Ovary (tissue), 9 donors: Measurements from ENCODE around the gene F5. TPM values are rescaled to one million over a fixed set of nuclear protein-coding genes. Genes with fewer than 3 reads are reported as not detected.

Source experiments
- DNase-seq, 5 donors: peaks; one replicate each; pipeline ENCODE4 v3.0.0-alpha.2; 2019 to 2020
- H3K27ac ChIP-seq, 2 donors: fragments of 200-600 bp; one replicate each; pipeline versions ENCODE4 v1.5.1 to v1.8.0; 2019 to 2022
- H3K27me3 ChIP-seq: fragments of 200-600 bp; one replicate; pipeline ENCODE4 v1.8.0; 2022
- H3K36me3 ChIP-seq: fragments of 200-600 bp; sonication (generic); one replicate; pipeline ENCODE4 v1.5.1; 2019
- H3K4me1 ChIP-seq: one replicate; pipeline ENCODE4 v1.8.1; 2013; ENCODE audit warnings: mild to moderate bottlenecking, moderate library complexity; ENCODE audit not compliant: insufficient read depth
- H3K4me3 ChIP-seq: fragments of 200-600 bp; sonication (generic); one replicate; pipeline ENCODE4 v1.5.1; 2017
- H3K9me3 ChIP-seq, 2 donors: fragments of 200-600 bp in 1 of 2; sonication (generic) in 1 of 2; one replicate each; pipeline versions ENCODE4 v1.5.1 to v1.8.1; 2013 to 2019; ENCODE audit warnings: mild to moderate bottlenecking in 1 of 2, moderate library complexity in 1 of 2
- CTCF ChIP-seq, 3 donors: fragments of 450-650 bp in 2 of 3; fragments of 200-600 bp in 1 of 3; IDR thresholded peaks; one replicate each; pipeline versions ENCODE4 v1.5.1 to v1.8.0; 2016 to 2022; ENCODE audit warnings: antibody characterized with exemption in 3 of 3, mild to moderate bottlenecking in 1 of 3
- EP300 ChIP-seq: sonication (generic); formaldehyde crosslinking; IDR thresholded peaks from one replicate; pipeline ENCODE4 v1.6.1; 2017; ENCODE audit warnings: antibody characterized with exemption
- POLR2A ChIP-seq: fragments of 450-650 bp; IDR thresholded peaks from one replicate; pipeline ENCODE4 v1.6.1; 2017; ENCODE audit warnings: antibody characterized with exemption, mild to moderate bottlenecking, moderate library complexity
- WGBS, 3 donors: extraction: QIAGEN DNeasy Blood & Tissue Kit in 1 of 3; methylation state at CpG; one replicate each; pipeline versions ENCODE4 v1.1.5 to v1.1.7; 2013 to 2017; 5-methylcytosine and 5-hydroxymethylcytosine counted together
- intact Hi-C, 4 donors: fragments of 100-400 bp; cut with DNase I; formaldehyde crosslinking; loops; one replicate each; pipeline versions ENCODE4 v1.11.0 to v1.15.1; 2022 to 2023
- polyA plus RNA-seq, 2 donors: library from polyadenylated mRNA; stranded (reverse); fragments of 200-250 nt in 1 of 2; fragments of 350-450 nt in 1 of 2; fragmentation: Illumina TruSeq in 1 of 2; extraction: RNeasy Lipid Tissue Mini Kit (QIAGEN cat#74804) in 1 of 2; gene quantifications; one replicate each; pipeline ENCODE4 v1.2.3, GENCODE V29; 2013 to 2014
- total RNA-seq, 7 donors: library from RNA; depleted of rRNA in 2 of 7; stranded (reverse); fragments of >200 nt in 2 of 7; fragmentation: NEBNext Ultra II Directional in 3 of 7; extraction: Animal tissue kit (Norgen Biotek cat#: 25700) in 3 of 7; gene quantifications; one replicate each; pipeline versions ENCODE4 v1.1.0 to v1.2.4, GENCODE V29; 2016 to 2023
- donor health status: DM: no; HTN: no; CAD: no; lungs with moderate emphysema.
- donor health status: DM: no; HTN: no; CAD: no.
- donor health status: Bipolar disorder and iron deficiency.
- donor health status: DM: yes; HTN: yes; CAD: no.
- donor health status: DM: no; HTN: no; CAD: no.
- donor health status: DM: yes; HTN: yes; CAD: no.

Gene F5
- total and polyA plus RNA-seq, 9 donors = 0.05 to 3.3 (median 0.31) TPM; not detected in 2

DNA sequence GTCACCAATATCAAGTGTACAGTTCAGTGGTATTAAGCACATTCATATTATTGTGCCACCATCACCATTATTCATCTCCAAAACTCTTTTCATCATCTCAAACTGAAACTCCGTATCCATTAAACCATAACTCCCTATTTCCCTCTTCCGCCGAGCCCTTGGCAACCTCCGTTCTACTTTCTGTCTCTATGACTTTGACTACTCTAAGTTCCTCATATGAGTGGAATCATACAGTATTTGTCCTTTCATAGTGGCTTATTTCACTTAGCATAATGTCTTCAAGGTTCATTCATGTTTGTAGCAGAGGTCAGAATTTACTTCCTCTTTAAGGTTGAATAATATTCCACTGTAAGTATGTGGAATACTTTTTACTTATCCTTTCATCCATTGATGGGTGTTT is 21.9 kb upstream of the F5 start:
- Histone ChIP-seq H3K36me3 (no peaks in the 10 kb centered on the region), H3K4me3 (no peak overlapping the region), H3K9me3 (no peaks in the 10 kb centered on the region), H3K27me3 (no peaks in the 10 kb centered on the region), H3K4me1 (no peaks in the 10 kb centered on the region), H3K27ac (no peak overlapping the region)
- intact Hi-C loops = no loop called here
- no peak for DNase-seq
- TF ChIP-seq EP300 (no peak), CTCF (IDR thresholded peaks at IDR 0.05) (no peak), POLR2A (no peak)
- 89 to 95% (median 93%) methylated on average over 4 of the region's 4 CpGs for WGBS, 3 donors

DNA sequence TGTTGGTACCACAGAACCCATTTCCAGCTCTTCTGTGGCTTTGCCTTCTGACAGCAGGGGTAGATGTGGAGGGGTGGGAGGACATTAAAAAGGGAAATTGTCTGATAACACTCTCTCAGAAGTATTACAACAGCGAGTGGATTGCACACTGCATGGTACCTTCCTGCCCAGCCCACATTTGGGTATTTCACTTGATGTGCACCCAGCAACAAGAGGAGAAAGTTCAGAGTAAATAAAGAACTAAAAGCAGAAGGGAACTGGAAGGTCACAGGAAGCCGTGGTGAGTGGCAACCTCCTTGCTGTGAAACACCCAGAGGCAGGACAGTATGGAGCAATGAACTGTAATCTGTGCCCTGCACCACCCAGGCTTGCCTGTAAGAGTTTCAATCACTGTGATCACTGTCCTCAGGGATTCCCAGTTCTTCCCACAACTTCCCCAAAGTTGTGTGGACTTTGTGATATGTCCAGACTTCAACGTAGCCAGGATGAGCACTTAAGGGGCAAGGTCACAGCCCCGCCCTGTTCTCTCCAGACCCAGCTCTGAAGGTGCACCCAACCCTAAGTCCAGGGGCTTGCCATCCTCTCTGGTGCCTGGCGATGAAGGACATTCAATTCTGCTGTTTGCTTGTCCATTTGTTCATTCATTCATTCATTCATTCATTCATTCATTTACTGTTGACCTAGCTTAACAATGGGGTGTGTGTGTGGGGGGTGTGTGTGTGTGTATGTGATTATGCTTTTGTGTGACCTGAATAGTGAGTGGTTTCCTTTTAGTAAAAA is 18.7 kb upstream of the F5 start:
- Histone ChIP-seq H3K36me3 (no peaks in the 10 kb centered on the region), H3K27me3 (no peaks in the 10 kb centered on the region), H3K27ac (no peak overlapping the region), H3K9me3 (no peaks in the 10 kb centered on the region), H3K4me3 (no peak overlapping the region), H3K4me1 (no peaks in the 10 kb centered on the region)
- no peak for DNase-seq
- 58 to 66% (median 58%) methylated on average over 5 of the region's 5 CpGs for WGBS, 3 donors
- intact Hi-C loops = no loop called here
- no peak for TF ChIP-seq CTCF (IDR thresholded peaks at IDR 0.05)
- TF ChIP-seq POLR2A = no peak
- no peak for TF ChIP-seq EP300

DNA sequence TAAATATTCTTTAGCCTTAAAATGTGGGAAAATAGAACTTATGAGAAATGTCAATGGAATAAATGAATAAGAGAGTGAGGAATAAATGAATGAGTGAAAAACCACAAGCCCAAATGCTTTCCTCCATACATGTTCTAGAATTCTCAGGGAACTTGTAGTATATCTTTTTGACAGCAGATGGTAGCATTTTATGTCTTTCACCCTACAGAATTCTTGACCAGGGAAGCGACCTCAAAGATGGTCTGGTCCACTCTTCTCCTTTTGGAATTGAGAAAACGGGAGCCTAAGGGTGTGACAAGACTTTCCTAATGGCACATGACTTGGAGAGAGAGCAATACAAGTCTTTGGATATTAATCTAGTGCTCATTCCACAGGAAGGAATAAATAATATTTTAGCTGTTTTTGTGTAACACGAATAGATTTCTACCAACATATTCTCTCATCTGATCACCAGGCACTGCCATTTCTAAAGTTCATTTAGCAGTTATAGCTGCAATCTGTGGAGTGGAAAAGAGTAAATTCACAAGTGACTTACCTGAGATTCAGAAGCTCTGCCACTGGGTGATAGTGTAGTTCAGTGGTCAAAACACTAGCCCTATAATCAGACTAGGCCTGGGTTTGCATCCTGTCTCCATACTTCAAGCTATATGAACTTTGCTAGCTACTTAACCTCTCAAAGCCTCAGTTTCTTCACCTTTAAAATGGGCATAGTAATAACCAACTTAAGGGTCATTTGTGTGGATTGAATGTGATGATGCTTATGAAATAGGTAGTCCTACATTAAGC is 15.0 kb upstream of the F5 start:
- H3K36me3 ChIP-seq = no peaks in the 10 kb centered on the region
- H3K27me3 ChIP-seq = no peaks in the 10 kb centered on the region
- intact Hi-C loops = no loop called here
- no peak overlapping the region for H3K27ac ChIP-seq
- no peaks in the 10 kb centered on the region for H3K4me1 ChIP-seq
- DNase-seq = no peak
- no peaks in the 10 kb centered on the region for H3K9me3 ChIP-seq
- TF ChIP-seq POLR2A (no peak), EP300 (no peak), CTCF (IDR thresholded peaks at IDR 0.05) (no peak)
- no peak overlapping the region for H3K4me3 ChIP-seq
- WGBS, 3 donors = 28 to 38% (median 36%) methylated on average over 3 of the region's 3 CpGs

DNA sequence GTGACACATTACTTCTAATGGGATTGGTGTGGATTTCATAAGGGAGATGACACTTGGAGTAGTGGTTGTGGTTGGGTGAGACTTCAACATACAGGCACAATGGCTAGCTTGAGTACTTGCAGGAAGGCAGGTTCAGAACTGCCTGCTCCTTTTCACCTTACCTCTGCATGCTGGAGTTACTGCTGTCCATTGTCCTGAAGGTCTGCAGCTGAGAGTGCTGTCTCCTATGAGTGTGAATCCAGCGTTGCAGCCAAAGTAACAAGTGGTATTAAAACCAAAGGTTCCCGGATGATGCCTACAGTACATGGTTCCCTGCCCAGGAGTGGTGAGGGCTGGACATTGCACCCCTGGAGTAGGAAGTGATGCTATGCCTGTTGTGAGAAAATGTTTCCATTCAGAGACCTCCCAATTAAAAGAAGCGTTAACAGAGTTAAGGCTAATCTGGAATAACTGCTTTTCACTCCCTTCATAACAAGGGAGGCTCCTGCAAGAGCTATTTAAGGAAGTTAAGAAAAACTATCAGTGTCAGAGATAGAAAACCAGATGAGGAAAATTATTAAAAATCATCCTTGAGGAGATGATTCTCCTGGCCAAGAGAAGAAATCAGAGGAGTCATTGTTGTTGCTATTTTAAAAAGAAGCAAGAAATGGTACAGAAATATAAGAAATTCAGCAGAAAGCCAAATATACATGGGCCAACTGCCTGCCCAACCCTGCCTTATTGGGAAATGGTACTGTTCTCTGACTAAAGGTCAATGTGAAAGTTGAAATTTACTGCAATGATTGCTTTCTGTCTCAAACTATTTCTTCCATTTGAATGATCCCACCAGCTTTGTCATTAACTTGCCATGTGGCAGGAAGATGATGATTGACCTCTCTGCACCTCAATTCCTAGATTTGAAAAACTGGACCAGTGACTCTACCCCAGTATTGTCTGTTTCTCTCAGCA is 9.8 kb upstream of the F5 start:
- no peak overlapping the region for H3K4me3 ChIP-seq
- DNase-seq = no peak
- TF ChIP-seq CTCF (IDR thresholded peaks at IDR 0.05) (no peak), EP300 (no peak), POLR2A (no peak)
- H3K27me3 ChIP-seq = no peaks in the 10 kb centered on the region
- WGBS, 3 donors = 30 to 45% (median 32%) methylated on average over 3 of the region's 3 CpGs
- no peaks in the 10 kb centered on the region for H3K36me3 ChIP-seq
- intact Hi-C loops = no loop called here
- no peak overlapping the region for H3K27ac ChIP-seq
- H3K4me1 ChIP-seq = no peaks in the 10 kb centered on the region
- H3K9me3 ChIP-seq = no peaks in the 10 kb centered on the region
